CD4-positive, alpha-beta T cell treated with Interleukin-6 for 4 hours (primary cell): ENCODE results near the gene ALDH1A3.
A peak's percentile ranks its signal among the peaks of the same experiment; 100 is the strongest.
"Not testable (repeated sequence)": the region's sequence is repeated elsewhere in the genome, so short reads cannot be mapped to it uniquely, and the experiment has no call there.

Experiments used
- DNase-seq: peaks from one replicate; pipeline ENCODE4 v3.0.0-alpha.2; 2020; ENCODE audit warnings: mixed read lengths

ALDH1A3 gene

GRCh38 chr15:100879464-100880138 lies at the start of gene ALDH1A3:
Gene ALDH1A3 (plus strand): TSS chr15:100879831. CDS start chr15:100879908, 77 bp downstream.
- DNase-seq = peak; percentile 7

- no peak for DNase-seq
Observed at GRCh38 chr15:100831467-100831866, 48.2 kb upstream of the ALDH1A3 start.

GRCh38 chr15:100832149-100832942 lies 47.3 kb upstream of the ALDH1A3 start:
- no peak for DNase-seq

- no peak for DNase-seq
Observed at GRCh38 chr15:100833417-100834389, 45.9 kb upstream of the ALDH1A3 start.

GRCh38 chr15:100834731-100835130 lies 44.9 kb upstream of the ALDH1A3 start:
- DNase-seq = no peak

- DNase-seq = no peak
Observed at GRCh38 chr15:100835636-100836035, 44.0 kb upstream of the ALDH1A3 start.

- no peak for DNase-seq
Observed at GRCh38 chr15:100836501-100836900, 43.1 kb upstream of the ALDH1A3 start.

- DNase-seq = no peak
Observed at GRCh38 chr15:100841426-100841825, 38.2 kb upstream of the ALDH1A3 start.

GRCh38 chr15:100842756-100843730 lies 36.6 kb upstream of the ALDH1A3 start:
- DNase-seq = no peak

- DNase-seq = no peak
Observed at GRCh38 chr15:100844167-100844566, 35.5 kb upstream of the ALDH1A3 start.

GRCh38 chr15:100844778-100845177 lies 34.9 kb upstream of the ALDH1A3 start:
- DNase-seq = no peak

GRCh38 chr15:100847194-100847593 lies 32.4 kb upstream of the ALDH1A3 start:
- no peak for DNase-seq

- peak; percentile 63 for DNase-seq
Observed at GRCh38 chr15:100849021-100849854, 30.4 kb upstream of the ALDH1A3 start.

- no peak for DNase-seq
Observed at GRCh38 chr15:100849855-100850218, 29.8 kb upstream of the ALDH1A3 start.

GRCh38 chr15:100851428-100852015 lies 28.1 kb upstream of the ALDH1A3 start:
- not testable (repeated sequence) for DNase-seq

GRCh38 chr15:100852630-100853029 lies 27.0 kb upstream of the ALDH1A3 start:
- no peak for DNase-seq

GRCh38 chr15:100853676-100854440 lies 25.8 kb upstream of the ALDH1A3 start:
- DNase-seq = no peak

- no peak for DNase-seq
Observed at GRCh38 chr15:100856867-100857266, 22.8 kb upstream of the ALDH1A3 start.

GRCh38 chr15:100858294-100858693 lies 21.3 kb upstream of the ALDH1A3 start:
- no peak for DNase-seq
